H9 (cell line): Measurements from ENCODE around the gene OR10J1. TPM values are rescaled to one million over a fixed set of nuclear protein-coding genes. Genes with fewer than 3 reads are reported as not detected.

Experiments
- DNase-seq: peaks from one replicate; pipeline ENCODE4 v3.0.0-alpha.2; 2017
- H2AFZ ChIP-seq: one replicate; pipeline ENCODE4 v1.6.1; 2013; ENCODE audit warnings: mild to moderate bottlenecking, low read length, control low read depth, moderate library complexity
- H2AK5ac ChIP-seq: 2 replicates; pipeline ENCODE4 v1.6.1; 2013; ENCODE audit warnings: low read length, control low read depth, mixed read lengths; ENCODE audit not compliant: insufficient read length
- H2BK120ac ChIP-seq: one replicate; pipeline ENCODE4 v1.6.1; 2013; ENCODE audit warnings: low read depth, mild to moderate bottlenecking, low read length, control low read depth, inconsistent platforms; ENCODE audit not compliant: poor library complexity, severe bottlenecking
- H2BK12ac ChIP-seq: 2 replicates; pipeline ENCODE4 v1.6.1; 2013; ENCODE audit warnings: low read length, control low read depth, mixed read lengths, low read depth; ENCODE audit not compliant: insufficient read length
- H2BK15ac ChIP-seq: 2 replicates; pipeline ENCODE4 v1.6.1; 2013; ENCODE audit warnings: low read depth, low read length, control low read depth
- H2BK20ac ChIP-seq: one replicate; pipeline ENCODE4 v1.6.1; 2013; ENCODE audit warnings: low read depth, mild to moderate bottlenecking, low read length, control low read depth, inconsistent platforms; ENCODE audit not compliant: poor library complexity, severe bottlenecking
- H2BK5ac ChIP-seq: 2 replicates; pipeline ENCODE4 v1.6.1; 2013; ENCODE audit warnings: low read length, control low read depth, mixed read lengths; ENCODE audit not compliant: insufficient read length
- H3K14ac ChIP-seq: 2 replicates; pipeline ENCODE4 v1.6.1; 2013; ENCODE audit warnings: low read length, control low read depth; ENCODE audit not compliant: insufficient read depth
- H3K18ac ChIP-seq: 2 replicates; pipeline ENCODE4 v1.6.1; 2013; ENCODE audit warnings: low read depth, mild to moderate bottlenecking, mixed read lengths, low read length, control low read depth; ENCODE audit not compliant: insufficient read length
- H3K23ac ChIP-seq: 2 replicates; pipeline ENCODE4 v1.6.1; 2013; ENCODE audit warnings: low read length, control low read depth, mixed read lengths, low read depth; ENCODE audit not compliant: insufficient read length
- H3K23me2 ChIP-seq: 2 replicates; pipeline ENCODE4 v1.6.1; 2013; ENCODE audit warnings: low read depth, mild to moderate bottlenecking, mixed read lengths, low read length, control low read depth; ENCODE audit not compliant: insufficient read length, poor library complexity, severe bottlenecking
- H3K27ac ChIP-seq: 2 replicates; pipeline ENCODE4 v1.5.1; 2013; ENCODE audit warnings: low read length, control low read depth, mixed read lengths, low read depth; ENCODE audit not compliant: insufficient read length
- H3K27me3 ChIP-seq: 2 replicates; pipeline ENCODE4 v1.6.1; 2013; ENCODE audit warnings: low read length, control low read depth, inconsistent platforms; ENCODE audit not compliant: insufficient read depth
- H3K4ac ChIP-seq: 2 replicates; pipeline ENCODE4 v1.6.1; 2013; ENCODE audit warnings: low read depth, mild to moderate bottlenecking, control low read depth, inconsistent platforms, low read length, moderate library complexity
- H3K4me1 ChIP-seq: 2 replicates; pipeline ENCODE4 v1.6.1; 2013; ENCODE audit warnings: low read length, control low read depth, inconsistent platforms; ENCODE audit not compliant: insufficient read depth
- H3K4me2 ChIP-seq: 2 replicates; pipeline ENCODE4 v1.6.1; 2013; ENCODE audit warnings: low read length, control low read depth, mixed read lengths; ENCODE audit not compliant: insufficient read length, insufficient read depth
- H3K56ac ChIP-seq: 2 replicates; pipeline ENCODE4 v1.6.1; 2013; ENCODE audit warnings: low read depth, mild to moderate bottlenecking, mixed read lengths, low read length, control low read depth; ENCODE audit not compliant: insufficient read length
- H3K79me1 ChIP-seq: 2 replicates; pipeline ENCODE4 v1.6.1; 2013; ENCODE audit warnings: low read depth, mild to moderate bottlenecking, moderate library complexity, low read length, control low read depth, inconsistent platforms; ENCODE audit not compliant: insufficient read depth, poor library complexity, severe bottlenecking
- H3K79me2 ChIP-seq: 2 replicates; pipeline ENCODE4 v1.6.1; 2013; ENCODE audit warnings: low read length, control low read depth, inconsistent platforms; ENCODE audit not compliant: insufficient read depth
- H3K9ac ChIP-seq: 2 replicates; pipeline ENCODE4 v1.6.1; 2013; ENCODE audit warnings: low read length, control low read depth, mixed read lengths; ENCODE audit not compliant: insufficient read length; ENCODE audit errors: extremely low read depth
- H3K9me3 ChIP-seq: one replicate; pipeline ENCODE4 v1.6.1; 2013; ENCODE audit warnings: low read depth, low read length, inconsistent platforms; ENCODE audit not compliant: control insufficient read depth
- H3T11ph ChIP-seq: one replicate; pipeline ENCODE4 v1.6.1; 2013; ENCODE audit warnings: mild to moderate bottlenecking, low read length, control low read depth, inconsistent platforms
- H4K20me1 ChIP-seq: one replicate; pipeline ENCODE4 v1.6.1; 2013; ENCODE audit not compliant: control insufficient read depth, insufficient read length, insufficient read depth
- H4K5ac ChIP-seq: 2 replicates; pipeline ENCODE4 v1.6.1; 2013; ENCODE audit warnings: low read depth, mild to moderate bottlenecking, mixed read lengths, low read length, control low read depth; ENCODE audit not compliant: insufficient read length
- H4K8ac ChIP-seq: replicated peaks from 2 replicates; pipeline ENCODE4 v1.6.1; 2013; ENCODE audit warnings: low read length, control low read depth, mixed read lengths, low read depth; ENCODE audit not compliant: insufficient read length
- H4K91ac ChIP-seq: 2 replicates; pipeline ENCODE4 v1.6.1; 2013; ENCODE audit warnings: low read depth, mild to moderate bottlenecking, moderate library complexity, mixed read lengths, low read length, control low read depth; ENCODE audit not compliant: insufficient read length
- H3K27ac Mint-ChIP-seq, 3 experiments: 2 replicates in 2 of 3; 3 replicates in 1 of 3; pipeline ENCODE4 v1.8.0; 2020 to 2021; ENCODE audit warnings: mixed read lengths in 3 of 3, mild to moderate bottlenecking in 1 of 3, moderate library complexity in 1 of 3
- H3K27me3 Mint-ChIP-seq: 2 replicates; pipeline ENCODE4 v1.8.0; 2021; ENCODE audit warnings: low read depth, mild to moderate bottlenecking, moderate library complexity, mixed read lengths
- H3K36me3 Mint-ChIP-seq, 3 experiments: 2 replicates in 2 of 3; 3 replicates in 1 of 3; pipeline ENCODE4 v1.8.0; 2020 to 2021; ENCODE audit warnings: low read depth in 3 of 3, mixed read lengths in 3 of 3; ENCODE audit not compliant: insufficient read depth in 1 of 3
- H3K4me1 Mint-ChIP-seq, 2 experiments: 2 replicates each; pipeline ENCODE4 v1.8.0; 2020; ENCODE audit warnings: mixed read lengths in 2 of 2
- H3K4me3 Mint-ChIP-seq, 2 experiments: 2 replicates in 1 of 2; 3 replicates in 1 of 2; pipeline ENCODE4 v1.8.0; 2020 to 2021; ENCODE audit warnings: mild to moderate bottlenecking in 2 of 2, mixed read lengths in 2 of 2, moderate library complexity in 1 of 2
- H3K9me3 Mint-ChIP-seq, 2 experiments: 2 replicates in 1 of 2; 3 replicates in 1 of 2; pipeline ENCODE4 v1.8.0; 2020; ENCODE audit warnings: mild to moderate bottlenecking in 2 of 2, mixed read lengths in 2 of 2, moderate library complexity in 1 of 2
- CTCF ChIP-seq: fragments of 200-600 bp; sonication (generic); conservative IDR thresholded peaks from 3 replicates; pipeline ENCODE4 v1.8.0; 2021; ENCODE audit warnings: antibody characterized with exemption, mild to moderate bottlenecking
- total RNA-seq: library from RNA; stranded (reverse); gene quantifications from 2 replicates; pipeline ENCODE4 v1.2.1, GENCODE V29; 2021

Gene OR10J1
- total RNA-seq, 1 experiment from 2014 or later, result not detected

GRCh38 chr1:159444511-159444910 is 5.0 kb downstream of the OR10J1 start:
- no peaks in the 10 kb centered on the region for H3K4me1 ChIP-seq
- no peak overlapping the region for H2BK12ac ChIP-seq
- H2BK20ac ChIP-seq, result no peak overlapping the region
- H4K8ac ChIP-seq, result no peak overlapping the region
- no peak for TF ChIP-seq CTCF
- no peak overlapping the region for H3K4me2 ChIP-seq
- H2BK15ac ChIP-seq, result no peak overlapping the region
- no peak overlapping the region for H3K14ac ChIP-seq
- H3K18ac ChIP-seq, result no peak overlapping the region
- H3K36me3 Mint-ChIP-seq, result peaks cover 6 to 33% (median 14%) of the 10 kb centered on the region in 3 experiments; a peak in 4 of 7 replicates
- no peak overlapping the region for H3K27ac Mint-ChIP-seq
- no peak overlapping the region for H3K56ac ChIP-seq
- H3K4me1 Mint-ChIP-seq, result no peaks in the 10 kb centered on the region
- H2AK5ac ChIP-seq, result no peak overlapping the region
- H3K4ac ChIP-seq, result no peak overlapping the region
- no peak overlapping the region for H2AFZ ChIP-seq
- H3K27me3 ChIP-seq, result no peaks in the 10 kb centered on the region
- no peak overlapping the region for H3K4me3 Mint-ChIP-seq
- H4K20me1 ChIP-seq, result no peaks in the 10 kb centered on the region
- no peak overlapping the region for H3K23ac ChIP-seq
- H3K27me3 Mint-ChIP-seq, result no peaks in the 10 kb centered on the region; the same call in 1 of the 2 replicates
- no peak overlapping the region for H3K9ac ChIP-seq
- no peak overlapping the region for H2BK5ac ChIP-seq
- no peak for DNase-seq
- H3T11ph ChIP-seq, result no peak overlapping the region
- no peaks in the 10 kb centered on the region for H3K23me2 ChIP-seq
- H2BK120ac ChIP-seq, result no peak overlapping the region
- no peaks in the 10 kb centered on the region for H3K79me2 ChIP-seq
- no peaks in the 10 kb centered on the region for H3K9me3 ChIP-seq
- H3K9me3 Mint-ChIP-seq, result peaks cover 25 to 75% of the 10 kb centered on the region in 2 experiments
- H4K5ac ChIP-seq, result no peak overlapping the region
- H3K27ac ChIP-seq, result no peak overlapping the region
- H3K79me1 ChIP-seq, result no peaks in the 10 kb centered on the region
- no peak overlapping the region for H4K91ac ChIP-seq
